CD4-positive, alpha-beta memory T cell (primary cell): ENCODE measurements around the gene GRIN2C. TPM values are rescaled to one million over a fixed set of nuclear protein-coding genes. Genes with fewer than 3 reads are reported as not detected.

Source experiments
- CTCF ChIA-PET: fragments of 350-600 bp; sonication (Branson Sonifier 250); formaldehyde crosslinking; loops from one replicate; lab custom pipeline; 2021; ENCODE audit warnings: inconsistent platforms; ENCODE audit not compliant: partially characterized antibody; lab: Charles Lee
- POLR2A ChIA-PET: fragments of 350-600 bp; sonication (Branson Sonifier 250); formaldehyde crosslinking; loops from one replicate; lab custom pipeline; 2021; ENCODE audit not compliant: partially characterized antibody; lab: Charles Lee
- DNase-seq, 5 donors: peaks; one replicate each; pipeline versions ENCODE4 v3.0.0 to v3.0.0-alpha.2; 2020 to 2022; ENCODE audit warnings: mixed read lengths in 1 of 5
- H3K27ac ChIP-seq: one replicate; pipeline ENCODE4 v1.7.0; 2013; ENCODE audit warnings: low read depth, low read length
- H3K27me3 ChIP-seq: 2 replicates; pipeline ENCODE4 v1.7.0; 2013; ENCODE audit warnings: mild to moderate bottlenecking, low read length, moderate library complexity; ENCODE audit not compliant: insufficient read depth
- H3K36me3 ChIP-seq: 2 replicates; pipeline ENCODE4 v1.7.0; 2013; ENCODE audit warnings: mild to moderate bottlenecking, low read length, moderate library complexity; ENCODE audit not compliant: insufficient read depth
- H3K4me1 ChIP-seq: 2 replicates; pipeline ENCODE4 v1.7.0; 2013; ENCODE audit warnings: mild to moderate bottlenecking, low read length, moderate library complexity; ENCODE audit not compliant: insufficient read depth
- H3K4me3 ChIP-seq, 2 donors: one replicate each; pipeline ENCODE4 v1.7.0; 2013; ENCODE audit warnings: low read length in 2 of 2, mild to moderate bottlenecking in 1 of 2
- H3K9me3 ChIP-seq, 2 donors: one replicate each; pipeline ENCODE4 v1.7.0; 2013; ENCODE audit warnings: low read length in 2 of 2, control low read depth in 1 of 2; ENCODE audit not compliant: control insufficient read depth in 1 of 2
- H3K27ac Mint-ChIP-seq, 7 donors: one replicate each; pipeline ENCODE4 v1.8.0; 2020 to 2021; ENCODE audit warnings: mixed read lengths in 7 of 7, mild to moderate bottlenecking in 6 of 7, inconsistent platforms in 3 of 7, moderate library complexity in 3 of 7
- H3K27me3 Mint-ChIP-seq, 2 donors: one replicate each; pipeline ENCODE4 v1.8.0; 2020 to 2021; ENCODE audit warnings: mixed read lengths in 2 of 2
- H3K36me3 Mint-ChIP-seq, 2 donors: one replicate each; pipeline ENCODE4 v1.8.0; 2020 to 2021; ENCODE audit warnings: mixed read lengths in 2 of 2, inconsistent platforms in 1 of 2, mild to moderate bottlenecking in 1 of 2
- H3K4me1 Mint-ChIP-seq, 4 donors: one replicate each; pipeline ENCODE4 v1.8.0; 2020 to 2021; ENCODE audit warnings: mixed read lengths in 4 of 4, mild to moderate bottlenecking in 1 of 4
- H3K4me3 Mint-ChIP-seq, 8 donors: one replicate each; pipeline ENCODE4 v1.8.0; 2020 to 2021; ENCODE audit warnings: mixed read lengths in 8 of 8, mild to moderate bottlenecking in 7 of 8, moderate library complexity in 6 of 8, inconsistent platforms in 3 of 8
- H3K9me3 Mint-ChIP-seq, 8 donors: one replicate each; pipeline ENCODE4 v1.8.0; 2020 to 2021; ENCODE audit warnings: mixed read lengths in 8 of 8, mild to moderate bottlenecking in 5 of 8, inconsistent platforms in 3 of 8, moderate library complexity in 1 of 8
- intact Hi-C: fragments of 100-400 bp; cut with micrococcal nuclease; formaldehyde crosslinking; loops from one replicate; pipeline ENCODE4 v1.15.1; 2023
- polyA plus RNA-seq, 2 donors: library from polyadenylated mRNA; unstranded; fragments of 300-500 nt; fragmentation: Illumina TruSeq; gene quantifications; one replicate each; pipeline ENCODE4 v1.2.3, GENCODE V29; 2021
- total RNA-seq, 2 experiments: library from RNA; stranded (reverse); gene quantifications; one replicate each; pipeline ENCODE4 v1.2.3, GENCODE V29; 2021

The GRIN2C gene
- total and polyA plus RNA-seq, 4 experiments from 2014 or later, result 0.09 TPM; not detected in 3

GRCh38 chr17:74860229-74860871 lies 665 bp upstream of the GRIN2C start:
- no peak overlapping the region for H3K4me3 ChIP-seq
- POLR2A ChIA-PET, result interaction anchor here (3.4 kb wide), 1 partner anchor 13 kb away, joined by 15 read pairs; the partner anchor contains the start of gene FDXR
- H3K27ac ChIP-seq, result no peak overlapping the region
- no peaks in the 10 kb centered on the region for H3K36me3 ChIP-seq
- H3K9me3 Mint-ChIP-seq, result peaks cover 0 to 4% (median 0%) of the 10 kb centered on the region in 8 donors
- peaks cover 29% of the 10 kb centered on the region for H3K4me1 ChIP-seq
- peaks cover 12 to 29% (median 15%) of the 10 kb centered on the region in 4 donors for H3K4me1 Mint-ChIP-seq
- no peak overlapping the region for H3K27ac Mint-ChIP-seq
- H3K9me3 ChIP-seq, result no peaks in the 10 kb centered on the region
- CTCF ChIA-PET, result interaction anchor here (1.0 to 7.4 kb wide), 9 partner anchors 9 to 203 kb away, joined by 3 to 77 read pairs (median 6); partner anchors contain the start of genes FDXR and RAB37
- intact Hi-C loops, result no loop called here
- H3K27me3 Mint-ChIP-seq, result peaks cover 21 to 40% of the 10 kb centered on the region in 2 donors
- peak in 3 of 5 donors; percentile 15 to 33 (median 26) for DNase-seq
- H3K36me3 Mint-ChIP-seq, result peaks cover 0 to 3% of the 10 kb centered on the region in 2 donors
- peak overlapping the region in 7 of 8 donors; percentile 47 to 78 (median 74) for H3K4me3 Mint-ChIP-seq
- peaks cover 30% of the 10 kb centered on the region for H3K27me3 ChIP-seq

GRCh38 chr17:74858672-74859458 lies 820 bp downstream of the GRIN2C start:
- peaks cover 25% of the 10 kb centered on the region for H3K4me1 ChIP-seq
- peaks cover 0 to 4% (median 0%) of the 10 kb centered on the region in 8 donors for H3K9me3 Mint-ChIP-seq
- no peaks in the 10 kb centered on the region for H3K9me3 ChIP-seq
- peaks cover 44% of the 10 kb centered on the region for H3K27me3 ChIP-seq
- H3K27ac ChIP-seq, result no peak overlapping the region
- H3K4me3 ChIP-seq, result no peak overlapping the region
- peaks cover 25 to 51% of the 10 kb centered on the region in 2 donors for H3K27me3 Mint-ChIP-seq
- peak overlapping the region; percentile 49 to 69 (median 59) for H3K4me3 Mint-ChIP-seq
- no peaks in the 10 kb centered on the region for H3K36me3 Mint-ChIP-seq
- H3K27ac Mint-ChIP-seq, result peak overlapping the region in 3 of 7 donors; percentile 13 to 45 (median 43)
- H3K4me1 Mint-ChIP-seq, result peaks cover 6 to 21% (median 10%) of the 10 kb centered on the region in 4 donors
- CTCF ChIA-PET, result interaction anchor here (1.0 to 2.8 kb wide), 8 partner anchors 7 to 201 kb away, joined by 3 to 16 read pairs (median 4); no protein-coding TSS in a partner anchor
- intact Hi-C loops, result no loop called here
- POLR2A ChIA-PET, result interaction anchor here (0.6 to 1.0 kb wide), 2 partner anchors 14 to 82 kb away, joined by 3 read pairs; a partner anchor contains a TSS
- no peaks in the 10 kb centered on the region for H3K36me3 ChIP-seq
- no peak for DNase-seq

- ChIA-PET POLR2A (no interaction called here), CTCF (interaction anchor here (1.2 to 2.5 kb wide), 5 partner anchors 9 to 200 kb away, joined by 3 to 10 read pairs (median 3); no protein-coding TSS in a partner anchor)
- intact Hi-C loops, result no loop called here
- Mint-ChIP-seq H3K36me3 (no peaks in the 10 kb centered on the region), H3K4me3 (peak overlapping the region in 1 of 8 donors; percentile 0), H3K9me3 (peaks cover 0 to 4% (median 0%) of the 10 kb centered on the region in 8 donors), H3K4me1 (peaks cover 9 to 30% (median 14%) of the 10 kb centered on the region in 4 donors), H3K27me3 (peaks cover 27 to 58% of the 10 kb centered on the region in 2 donors), H3K27ac (no peak overlapping the region)
- H3K9me3 ChIP-seq, result no peaks in the 10 kb centered on the region
- no peak for DNase-seq
- H3K4me3 ChIP-seq, result no peak overlapping the region
- H3K36me3 ChIP-seq, result no peaks in the 10 kb centered on the region
- no peak overlapping the region for H3K27ac ChIP-seq
- peaks cover 32% of the 10 kb centered on the region for H3K4me1 ChIP-seq
- peaks cover 46% of the 10 kb centered on the region for H3K27me3 ChIP-seq
Measured at GRCh38 chr17:74857191-74857590, 2.5 kb downstream of the GRIN2C start.

- peaks cover 0 to 4% (median 0%) of the 10 kb centered on the region in 8 donors for H3K9me3 Mint-ChIP-seq
- ChIA-PET POLR2A (no interaction called here), CTCF (interaction anchor here (0.9 to 2.5 kb wide), 4 partner anchors 10 to 65 kb away, joined by 3 to 10 read pairs (median 5); no protein-coding TSS in a partner anchor)
- peaks cover 46% of the 10 kb centered on the region for H3K27me3 ChIP-seq
- H3K36me3 ChIP-seq, result no peaks in the 10 kb centered on the region
- H3K36me3 Mint-ChIP-seq, result no peaks in the 10 kb centered on the region
- H3K27ac ChIP-seq, result no peak overlapping the region
- H3K27ac Mint-ChIP-seq, result peak overlapping the region in 1 of 7 donors; percentile 19
- intact Hi-C loops, result no loop called here
- H3K27me3 Mint-ChIP-seq, result peaks cover 27 to 60% of the 10 kb centered on the region in 2 donors
- no peaks in the 10 kb centered on the region for H3K9me3 ChIP-seq
- peaks cover 29% of the 10 kb centered on the region for H3K4me1 ChIP-seq
- no peak overlapping the region for H3K4me3 Mint-ChIP-seq
- DNase-seq, result no peak
- peaks cover 6 to 31% (median 9%) of the 10 kb centered on the region in 4 donors for H3K4me1 Mint-ChIP-seq
- H3K4me3 ChIP-seq, result no peak overlapping the region
Measured at GRCh38 chr17:74856112-74856511, 3.6 kb downstream of the GRIN2C start.

GRCh38 chr17:74855323-74855722 lies 4.4 kb downstream of the GRIN2C start:
- Histone ChIP-seq H3K9me3 (no peaks in the 10 kb centered on the region), H3K4me1 (peaks cover 21% of the 10 kb centered on the region), H3K27me3 (peaks cover 39% of the 10 kb centered on the region), H3K36me3 (no peaks in the 10 kb centered on the region), H3K27ac (no peak overlapping the region), H3K4me3 (no peak overlapping the region)
- H3K9me3 Mint-ChIP-seq, result peaks cover 0 to 4% (median 0%) of the 10 kb centered on the region in 8 donors
- intact Hi-C loops, result no loop called here
- H3K4me1 Mint-ChIP-seq, result peaks cover 6 to 32% (median 9%) of the 10 kb centered on the region in 4 donors
- ChIA-PET CTCF (interaction anchor here (0.6 to 1.0 kb wide), 3 partner anchors 64 to 198 kb away, joined by 3 to 5 read pairs (median 4); no protein-coding TSS in a partner anchor), POLR2A (no interaction called here)
- H3K4me3 Mint-ChIP-seq, result no peak overlapping the region
- no peak overlapping the region for H3K27ac Mint-ChIP-seq
- no peaks in the 10 kb centered on the region for H3K36me3 Mint-ChIP-seq
- H3K27me3 Mint-ChIP-seq, result peaks cover 29 to 67% of the 10 kb centered on the region in 2 donors
- DNase-seq, result no peak

- DNase-seq, result no peak
- ChIA-PET POLR2A (no interaction called here), CTCF (interaction anchor here (0.6 to 1.0 kb wide), 2 partner anchors 76 to 197 kb away, joined by 3 to 4 read pairs; no protein-coding TSS in a partner anchor)
- Mint-ChIP-seq H3K9me3 (peaks cover 0 to 4% (median 0%) of the 10 kb centered on the region in 8 donors), H3K27ac (no peak overlapping the region), H3K27me3 (peaks cover 29 to 64% of the 10 kb centered on the region in 2 donors), H3K4me3 (no peak overlapping the region), H3K4me1 (peaks cover 3 to 28% (median 6%) of the 10 kb centered on the region in 4 donors), H3K36me3 (no peaks in the 10 kb centered on the region)
- H3K4me3 ChIP-seq, result no peak overlapping the region
- no peaks in the 10 kb centered on the region for H3K9me3 ChIP-seq
- intact Hi-C loops, result no loop called here
- peaks cover 34% of the 10 kb centered on the region for H3K27me3 ChIP-seq
- H3K36me3 ChIP-seq, result no peaks in the 10 kb centered on the region
- H3K27ac ChIP-seq, result no peak overlapping the region
- H3K4me1 ChIP-seq, result peaks cover 16% of the 10 kb centered on the region
Measured at GRCh38 chr17:74854792-74855191, 4.9 kb downstream of the GRIN2C start.
